NCI-H1092 treated with DMSO at 0.1 percent for 48 hours (cell line): Measurements from ENCODE around the gene ATP2A3.

Experiments
- DNase-seq: peaks from one replicate; lab custom pipeline; 2025; lab: John Stamatoyannopoulos, UW

ATP2A3 gene

GRCh38 chr17:3926860-3927627 lies 37.2 kb downstream of the ATP2A3 start:
- no peak for DNase-seq

GRCh38 chr17:3925684-3926485 lies 38.4 kb downstream of the ATP2A3 start:
- no peak for DNase-seq

- DNase-seq = no peak
Measured at GRCh38 chr17:3924512-3925350, 39.5 kb downstream of the ATP2A3 start.

GRCh38 chr17:3923466-3924190 lies 40.6 kb downstream of the ATP2A3 start:
- no peak for DNase-seq

DNA sequence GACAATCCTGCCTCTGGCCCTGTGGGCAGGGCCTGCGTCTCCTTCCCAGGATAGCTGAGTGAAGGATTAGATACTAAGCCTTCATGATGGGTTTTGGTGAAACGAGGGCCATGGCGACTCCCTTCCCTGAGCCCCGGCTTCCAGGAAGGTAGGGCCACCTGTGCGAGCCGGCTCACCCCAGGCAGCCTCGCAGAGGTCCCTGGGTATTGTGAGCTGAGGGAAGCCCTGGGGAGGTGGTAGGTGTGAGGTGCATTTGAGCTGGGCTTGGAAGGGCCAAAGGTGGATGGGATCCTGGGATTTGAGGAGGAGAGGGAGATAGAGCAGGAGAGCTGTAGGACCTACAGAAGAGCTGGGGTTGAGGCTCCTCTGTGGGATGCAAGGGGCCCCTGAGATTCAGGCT lies 41.5 kb downstream of the ATP2A3 start:
- DNase-seq = no peak

- DNase-seq = no peak
Measured at GRCh38 chr17:3921502-3922319, 42.5 kb downstream of the ATP2A3 start.

GRCh38 chr17:3921006-3921405 lies 43.2 kb downstream of the ATP2A3 start:
- DNase-seq = no peak

- no peak for DNase-seq
Measured at GRCh38 chr17:3919123-3919624, 45.1 kb downstream of the ATP2A3 start.

DNA sequence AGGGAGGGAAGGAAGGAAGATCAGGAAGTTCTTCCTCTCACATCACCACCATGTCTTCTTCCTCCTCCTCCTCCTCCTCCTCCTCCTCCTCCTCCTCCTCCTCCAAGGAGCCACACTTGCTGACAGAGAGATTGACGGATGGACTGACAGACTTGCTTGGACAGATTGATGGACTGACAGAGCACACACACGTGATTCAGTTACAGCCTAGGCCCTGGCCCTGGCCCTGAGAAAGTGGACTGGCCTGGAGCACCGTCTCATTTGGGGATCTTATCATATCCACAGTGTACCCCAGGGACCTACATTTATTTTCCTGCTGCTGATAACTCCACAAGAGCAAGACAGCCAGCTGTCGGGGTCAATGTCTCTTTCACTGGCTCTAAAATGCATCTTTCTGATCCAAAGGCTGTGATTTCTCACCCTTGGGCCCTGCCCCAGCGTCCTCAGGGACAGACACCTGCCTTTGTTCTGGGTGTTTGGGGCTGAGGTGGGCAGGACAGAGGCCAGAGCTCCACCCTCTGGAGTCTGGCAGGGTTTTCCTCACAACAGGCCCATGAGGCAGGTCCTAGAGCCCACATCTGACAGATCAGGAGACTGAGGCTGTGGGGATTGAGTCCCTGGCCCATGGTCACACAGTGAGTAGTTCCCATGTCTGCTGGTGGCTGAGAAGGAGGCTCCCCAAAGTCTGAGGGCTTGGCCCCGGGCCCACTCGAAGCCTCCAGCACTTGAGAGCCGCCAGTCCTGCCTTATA lies 45.7 kb downstream of the ATP2A3 start:
- no peak for DNase-seq

- peak; percentile 24 for DNase-seq
Measured at GRCh38 chr17:3917391-3917931, 46.8 kb downstream of the ATP2A3 start.

GRCh38 chr17:3916825-3917224 lies 47.4 kb downstream of the ATP2A3 start:
- no peak for DNase-seq

DNA sequence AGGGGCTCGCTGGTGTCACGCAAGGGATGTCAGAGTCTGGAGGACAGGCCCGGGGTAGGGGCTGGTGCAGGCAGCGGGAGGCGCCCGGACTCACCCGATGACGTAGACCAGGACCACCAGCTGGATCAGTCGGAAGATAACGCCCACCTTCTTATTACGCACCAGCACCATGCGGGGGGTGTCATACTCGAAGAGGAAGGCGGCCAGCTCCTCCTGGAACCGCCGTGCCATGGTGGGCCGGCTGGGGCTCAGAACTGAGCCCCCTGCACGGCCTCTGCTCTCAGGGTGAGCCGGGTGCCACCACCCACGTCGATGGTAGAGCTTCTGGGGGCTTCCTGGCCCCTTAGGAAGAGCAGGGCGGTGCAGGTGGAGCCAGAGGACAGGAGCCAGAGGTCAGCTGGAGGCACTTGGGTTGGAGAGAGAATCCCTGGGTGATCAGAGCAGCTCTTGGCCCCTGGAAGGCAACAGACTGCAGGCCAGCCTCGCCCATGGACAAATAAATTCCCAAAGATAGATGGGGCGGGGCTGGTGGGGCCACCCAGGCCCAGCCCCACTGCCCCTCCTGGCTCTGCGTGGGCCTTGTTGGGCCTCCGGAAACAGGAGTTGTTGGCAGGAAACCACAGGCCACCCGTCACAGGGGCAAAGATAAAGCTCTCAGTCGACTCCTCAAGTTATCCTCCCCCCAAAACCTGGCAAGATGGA lies 48.1 kb downstream of the ATP2A3 start, which contains the start of gene P2RX1:
P2RX1 (minus strand) TSS at position 471 of the 702 bp plus-strand sequence; CDS start at position 231, 240 bp downstream.
- no peak for DNase-seq

DNA sequence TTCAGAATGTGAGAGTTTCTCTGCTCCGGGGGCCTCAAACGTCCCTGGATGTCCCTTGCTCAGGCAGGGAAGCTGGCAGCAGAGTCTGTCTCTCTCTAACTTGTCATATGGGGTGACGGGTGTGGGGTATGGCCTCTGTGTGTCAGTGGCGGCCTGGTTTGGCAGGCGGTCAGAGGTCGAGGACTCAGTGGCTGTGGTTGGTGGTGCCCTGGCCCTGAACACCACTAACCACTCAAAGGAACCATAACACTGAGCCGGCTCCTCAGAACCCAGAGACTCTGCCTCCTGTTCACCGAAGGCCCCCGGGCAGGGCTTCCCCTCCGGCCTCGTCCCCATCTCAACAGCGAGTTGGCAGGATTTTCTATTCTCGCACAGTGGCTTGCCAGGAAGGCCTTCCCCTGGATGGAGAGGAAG lies 48.6 kb downstream of the ATP2A3 start:
- DNase-seq = no peak

DNA sequence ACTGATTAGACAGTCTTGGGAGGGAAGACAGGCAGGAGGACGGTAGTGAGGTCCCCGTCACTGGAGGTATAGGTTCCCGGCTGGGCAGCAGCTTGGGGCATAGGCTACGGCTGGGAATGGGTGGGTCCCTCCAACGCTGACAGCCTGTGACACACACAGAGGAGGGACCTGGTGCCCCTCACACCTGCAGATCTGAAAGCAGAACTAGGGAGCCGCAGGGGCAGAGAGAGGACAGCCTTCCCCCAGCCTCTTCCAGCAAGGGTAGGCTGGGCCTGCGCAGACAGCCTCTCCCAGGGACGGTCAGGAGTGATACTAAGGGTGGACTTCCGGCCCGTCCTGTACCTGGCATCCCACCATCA lies 49.9 kb downstream of the ATP2A3 start:
- DNase-seq = no peak

DNA sequence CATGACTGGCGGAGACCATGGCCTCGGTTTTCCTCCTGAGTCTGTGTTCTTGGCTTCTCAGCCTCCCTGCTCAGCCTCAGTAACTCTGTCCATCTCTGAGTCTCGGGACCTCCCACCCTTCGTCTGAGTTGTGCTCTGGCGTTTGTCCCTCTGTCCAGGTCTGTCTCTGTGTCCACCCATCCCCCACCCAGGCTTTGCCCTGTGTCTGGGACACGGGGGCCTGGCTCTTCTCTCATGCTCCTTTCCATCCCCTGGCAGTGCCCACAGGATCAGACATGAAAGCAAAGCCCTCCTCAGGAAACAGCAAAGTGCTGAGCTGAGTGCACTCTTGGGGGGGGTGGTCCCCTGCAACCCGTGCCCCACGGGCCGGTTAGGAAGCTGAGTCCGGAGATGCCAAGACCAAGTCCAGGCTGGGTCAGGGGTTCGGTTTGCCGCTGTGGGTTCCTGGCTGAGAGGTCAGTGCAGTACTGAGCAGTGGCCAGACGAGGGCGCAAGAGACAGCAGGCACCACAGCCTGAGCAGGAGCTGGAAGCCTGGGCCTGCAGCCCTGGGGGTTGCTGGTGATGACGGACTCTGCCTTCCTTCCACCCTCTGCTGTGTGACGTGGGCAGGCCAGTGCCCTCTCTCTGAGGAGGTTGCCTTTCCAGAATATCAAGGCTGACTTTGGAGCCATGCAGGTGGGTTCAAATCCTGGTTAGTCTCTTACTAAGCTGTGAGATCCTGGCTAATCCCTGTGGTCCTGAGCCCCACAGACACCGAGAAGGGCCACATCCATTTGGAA lies 50.5 kb downstream of the ATP2A3 start:
- peak; percentile 51 for DNase-seq

DNA sequence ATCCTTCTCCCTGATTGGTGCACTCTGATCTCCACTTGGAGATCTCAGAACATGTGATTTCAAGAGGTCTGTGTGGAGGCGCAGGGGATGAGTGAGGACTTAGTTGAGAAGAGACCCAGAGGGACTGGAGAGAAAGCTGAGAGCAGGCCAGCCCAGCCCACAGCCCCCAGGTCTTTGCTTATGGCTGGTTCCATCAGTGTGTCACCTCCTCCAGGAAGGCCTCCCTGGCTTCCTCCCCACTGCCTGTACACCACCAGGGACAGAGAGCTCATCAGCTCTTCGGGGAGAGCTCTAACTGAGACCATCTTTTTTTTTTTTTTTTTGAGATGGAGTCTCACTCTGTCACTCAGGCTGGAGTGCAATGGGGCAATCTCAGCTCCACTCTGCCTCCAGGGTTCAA lies 51.4 kb downstream of the ATP2A3 start:
- DNase-seq = no peak

- no peak for DNase-seq
Measured at GRCh38 chr17:3911271-3912053, 52.8 kb downstream of the ATP2A3 start.
